Muscle layer of colon (tissue), 2 donors: ENCODE data around the gene SCGB1D1.

Experiments used
- H3K27ac ChIP-seq: one replicate; pipeline ENCODE4 v1.7.0; 2013; ENCODE audit warnings: low read depth, mild to moderate bottlenecking, low read length, moderate library complexity
- H3K27me3 ChIP-seq, 2 donors: one replicate each; pipeline ENCODE4 v1.7.0; 2013; ENCODE audit warnings: low read length in 2 of 2, mild to moderate bottlenecking in 2 of 2; ENCODE audit not compliant: insufficient read depth in 2 of 2, control insufficient read depth in 1 of 2
- H3K36me3 ChIP-seq: one replicate; pipeline ENCODE4 v1.7.0; 2013; ENCODE audit warnings: mild to moderate bottlenecking, low read length; ENCODE audit not compliant: insufficient read depth
- H3K4me1 ChIP-seq: one replicate; pipeline ENCODE4 v1.7.0; 2013; ENCODE audit warnings: mild to moderate bottlenecking, low read length; ENCODE audit not compliant: insufficient read depth
- H3K4me3 ChIP-seq, 2 donors: one replicate each; pipeline ENCODE4 v1.7.0; 2013; ENCODE audit warnings: low read length in 2 of 2, low read depth in 1 of 2, mild to moderate bottlenecking in 1 of 2, moderate library complexity in 1 of 2
- H3K9ac ChIP-seq: one replicate; pipeline ENCODE4 v1.7.0; 2013; ENCODE audit warnings: low read length
- H3K9me3 ChIP-seq: one replicate; pipeline ENCODE4 v1.7.0; 2013; ENCODE audit warnings: mild to moderate bottlenecking, low read length
- donor health status: abdominal sarcoma.
- donor health status: Adenocarcinoma of cecum.

Gene SCGB1D1, protein sequence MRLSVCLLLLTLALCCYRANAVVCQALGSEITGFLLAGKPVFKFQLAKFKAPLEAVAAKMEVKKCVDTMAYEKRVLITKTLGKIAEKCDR

DNA sequence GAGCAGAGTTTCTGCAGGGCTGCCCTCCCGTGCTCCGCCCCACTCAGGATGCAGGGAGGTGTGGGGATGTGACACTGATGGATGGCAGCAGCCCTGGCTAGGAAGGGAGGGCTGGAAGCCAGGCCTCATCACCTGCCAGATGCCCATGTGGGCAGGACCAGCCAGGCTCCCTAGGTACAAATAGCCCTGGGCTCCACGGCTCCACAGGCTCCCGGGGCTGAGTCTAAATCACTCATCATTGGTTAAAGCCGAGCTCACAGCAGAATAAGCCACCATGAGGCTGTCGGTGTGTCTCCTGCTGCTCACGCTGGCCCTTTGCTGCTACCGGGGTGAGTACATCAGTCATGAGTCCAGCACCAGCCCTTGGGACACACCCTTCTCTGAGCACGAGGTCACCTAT is at the start of gene SCGB1D1:
Gene SCGB1D1 (plus strand): TSS at position 206 of the 400 bp plus-strand sequence. CDS start 69 bp downstream, at position 275.
- no peaks in the 10 kb centered on the region for H3K9me3 ChIP-seq
- no peak within 1 kb of the TSS for H3K9ac ChIP-seq
- peaks cover 0 to 6% of the 10 kb centered on the region in 2 donors for H3K27me3 ChIP-seq
- no peaks in the 10 kb centered on the region for H3K36me3 ChIP-seq
- no peak within 1 kb of the TSS for H3K4me3 ChIP-seq
- no peak within 1 kb of the TSS for H3K27ac ChIP-seq
- no peaks in the 10 kb centered on the region for H3K4me1 ChIP-seq

DNA sequence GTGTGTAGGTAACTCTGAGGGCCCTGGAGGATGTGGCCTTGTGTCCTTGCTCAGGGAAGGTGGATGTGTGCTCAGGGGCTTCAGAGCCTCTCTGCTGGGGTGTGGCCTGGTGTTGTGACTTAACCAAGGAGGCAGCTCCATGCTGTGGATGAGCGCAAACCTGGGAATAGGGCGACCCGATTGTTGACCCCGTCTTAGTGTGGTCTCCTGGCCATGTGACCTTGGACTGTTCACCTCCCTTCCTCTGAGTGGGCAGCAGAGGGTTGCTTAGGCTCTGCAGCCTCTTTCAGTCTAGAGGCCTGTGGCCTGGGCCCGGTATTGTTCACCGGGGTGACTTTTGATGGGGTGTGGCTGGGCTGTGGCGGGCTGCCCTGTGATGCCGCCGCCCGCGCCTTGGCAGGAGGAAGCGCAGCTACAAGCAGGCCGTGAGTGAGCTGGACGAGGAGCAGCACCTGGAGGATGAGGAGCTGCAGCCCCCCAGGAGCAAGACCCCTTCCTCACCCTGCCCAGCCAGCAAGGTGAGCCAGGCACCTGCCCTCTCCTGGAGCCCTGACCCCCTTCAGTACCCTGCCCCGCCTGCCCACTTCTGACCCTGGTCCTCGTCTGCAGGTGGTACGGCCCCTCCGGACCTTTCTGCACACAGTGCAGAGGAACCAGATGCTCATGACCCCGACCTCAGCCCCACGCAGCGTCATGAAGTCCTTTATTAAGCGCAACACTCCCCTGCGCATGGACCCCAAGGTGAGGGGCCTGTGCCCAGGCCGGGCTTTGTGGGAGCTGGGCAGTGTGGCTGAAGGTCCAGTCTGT is 49.5 kb upstream of the SCGB1D1 start:
- H3K27ac ChIP-seq, result no peak overlapping the region
- H3K9me3 ChIP-seq, result no peaks in the 10 kb centered on the region
- no peak overlapping the region for H3K9ac ChIP-seq
- H3K27me3 ChIP-seq, result no peaks in the 10 kb centered on the region
- no peaks in the 10 kb centered on the region for H3K4me1 ChIP-seq
- peaks cover 25% of the 10 kb centered on the region for H3K36me3 ChIP-seq
- H3K4me3 ChIP-seq, result no peak overlapping the region

DNA sequence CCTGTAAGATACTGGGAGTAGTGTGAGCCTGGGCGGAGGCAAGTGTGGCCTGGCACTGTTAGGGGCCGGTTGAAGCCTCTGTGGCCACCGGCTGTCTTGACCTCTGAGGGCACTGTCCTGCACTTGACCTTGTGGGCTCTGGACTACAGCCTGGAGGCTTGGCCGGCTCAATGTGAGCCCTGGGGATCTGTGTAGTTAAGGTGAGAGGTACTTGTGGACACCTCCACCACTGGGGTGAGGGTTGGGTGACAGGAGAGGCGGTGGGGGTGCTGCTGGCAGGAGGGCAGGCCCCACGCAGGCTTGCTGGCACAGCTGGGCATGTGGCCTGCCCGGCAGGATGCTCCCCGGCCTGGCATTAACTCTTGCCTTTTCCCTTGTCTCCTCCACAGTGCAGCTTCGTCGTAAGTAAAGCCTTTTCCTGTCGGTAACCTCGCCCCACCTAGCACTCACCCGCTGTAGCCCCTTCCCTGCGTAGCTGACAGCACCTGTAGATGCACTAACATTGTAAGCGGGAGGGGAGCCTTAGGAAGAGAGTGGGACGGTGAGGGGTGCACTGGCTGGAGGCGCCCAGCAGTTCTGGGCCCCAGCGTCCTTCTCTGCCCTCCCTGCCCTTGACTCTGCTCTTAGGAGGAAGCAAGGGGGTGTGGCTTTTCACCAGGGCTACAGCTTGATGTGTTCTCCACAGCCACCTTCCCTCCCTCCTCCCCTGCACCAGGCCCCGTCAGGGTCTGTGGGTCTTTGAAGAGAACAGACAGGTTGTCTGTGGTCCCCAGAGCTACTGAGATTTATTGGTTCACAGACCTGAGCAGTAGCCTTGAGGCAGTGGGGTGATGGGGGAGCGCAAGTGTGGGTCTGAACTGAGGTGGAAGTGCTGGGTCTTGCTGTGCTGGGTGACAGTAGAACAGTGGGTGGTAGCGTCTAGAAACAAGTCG is 48.6 kb upstream of the SCGB1D1 start:
- Histone ChIP-seq H3K9me3 (no peaks in the 10 kb centered on the region), H3K9ac (no peak overlapping the region), H3K27ac (no peak overlapping the region), H3K36me3 (peaks cover 25% of the 10 kb centered on the region), H3K4me3 (no peak overlapping the region), H3K4me1 (no peaks in the 10 kb centered on the region), H3K27me3 (no peaks in the 10 kb centered on the region)

DNA sequence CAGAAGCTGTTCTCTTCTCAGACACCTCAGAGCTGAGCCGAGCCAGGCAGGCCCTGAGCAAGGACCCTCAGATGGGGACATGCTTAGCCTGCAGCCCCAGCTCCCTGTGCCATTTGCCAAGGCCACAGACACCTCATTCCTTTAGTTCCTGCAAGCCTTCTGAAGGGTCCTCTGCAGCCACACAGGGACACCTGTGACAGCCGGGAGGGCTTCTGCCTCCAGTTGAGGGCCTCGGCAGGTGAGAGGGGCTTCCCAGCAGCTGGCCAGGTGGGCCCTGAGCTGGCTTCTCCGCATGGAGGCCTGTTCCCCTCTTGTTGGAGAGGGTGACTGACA is 48.0 kb upstream of the SCGB1D1 start:
- no peaks in the 10 kb centered on the region for H3K4me1 ChIP-seq
- no peak overlapping the region for H3K27ac ChIP-seq
- H3K9ac ChIP-seq, result no peak overlapping the region
- no peaks in the 10 kb centered on the region for H3K9me3 ChIP-seq
- no peaks in the 10 kb centered on the region for H3K27me3 ChIP-seq
- no peak overlapping the region for H3K4me3 ChIP-seq
- peaks cover 27% of the 10 kb centered on the region for H3K36me3 ChIP-seq

DNA sequence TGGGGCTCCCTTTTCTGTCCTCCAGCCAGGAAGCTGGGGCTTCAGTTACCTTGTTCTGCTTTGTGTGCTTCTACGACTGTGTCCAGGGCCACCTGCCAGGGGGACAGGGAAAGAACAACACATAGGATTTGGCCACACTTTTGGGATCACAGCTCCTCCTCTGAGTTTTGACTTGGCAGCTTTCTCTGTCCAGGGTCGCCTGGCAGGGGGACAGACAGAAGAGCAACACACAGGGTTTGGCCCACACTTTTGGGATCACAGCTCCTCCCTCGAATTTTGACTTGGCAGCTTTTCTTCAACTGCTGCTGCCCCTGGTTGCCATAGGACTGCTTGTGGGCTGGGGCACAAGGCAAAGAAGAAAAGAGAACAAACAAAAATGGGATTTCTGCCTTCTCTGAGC is 47.1 kb upstream of the SCGB1D1 start:
- H3K27ac ChIP-seq, result no peak overlapping the region
- no peaks in the 10 kb centered on the region for H3K9me3 ChIP-seq
- no peak overlapping the region for H3K9ac ChIP-seq

DNA sequence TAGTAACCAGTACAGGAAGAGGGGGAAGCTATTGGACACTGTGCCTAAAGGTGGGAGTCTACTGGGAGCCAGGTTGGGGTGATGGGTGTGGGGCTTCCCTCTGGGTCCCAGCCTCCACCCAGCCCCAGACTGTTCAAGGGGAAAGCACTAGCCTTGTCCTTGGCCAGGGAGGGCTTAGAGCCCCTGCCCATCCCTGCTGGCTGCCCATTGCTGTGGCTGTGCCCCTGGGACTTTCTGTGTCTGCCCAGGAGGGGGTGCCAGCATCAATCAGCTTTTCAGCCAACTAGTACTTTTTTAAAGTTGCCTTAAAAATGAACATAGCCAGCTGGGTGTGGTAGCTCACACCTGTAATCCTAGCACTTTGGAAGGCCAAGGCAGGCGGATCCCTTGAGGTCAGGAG is 46.3 kb upstream of the SCGB1D1 start:
- Histone ChIP-seq H3K27me3 (no peaks in the 10 kb centered on the region), H3K9ac (no peak overlapping the region), H3K27ac (no peak overlapping the region), H3K36me3 (peaks cover 41% of the 10 kb centered on the region), H3K9me3 (no peaks in the 10 kb centered on the region), H3K4me1 (no peaks in the 10 kb centered on the region), H3K4me3 (no peak overlapping the region)

More for the DNA sequence above, 47.1 kb upstream of the SCGB1D1 start:
- Histone ChIP-seq H3K4me1 (no peaks in the 10 kb centered on the region), H3K27me3 (no peaks in the 10 kb centered on the region), H3K4me3 (no peak overlapping the region), H3K36me3 (peaks cover 35% of the 10 kb centered on the region)

DNA sequence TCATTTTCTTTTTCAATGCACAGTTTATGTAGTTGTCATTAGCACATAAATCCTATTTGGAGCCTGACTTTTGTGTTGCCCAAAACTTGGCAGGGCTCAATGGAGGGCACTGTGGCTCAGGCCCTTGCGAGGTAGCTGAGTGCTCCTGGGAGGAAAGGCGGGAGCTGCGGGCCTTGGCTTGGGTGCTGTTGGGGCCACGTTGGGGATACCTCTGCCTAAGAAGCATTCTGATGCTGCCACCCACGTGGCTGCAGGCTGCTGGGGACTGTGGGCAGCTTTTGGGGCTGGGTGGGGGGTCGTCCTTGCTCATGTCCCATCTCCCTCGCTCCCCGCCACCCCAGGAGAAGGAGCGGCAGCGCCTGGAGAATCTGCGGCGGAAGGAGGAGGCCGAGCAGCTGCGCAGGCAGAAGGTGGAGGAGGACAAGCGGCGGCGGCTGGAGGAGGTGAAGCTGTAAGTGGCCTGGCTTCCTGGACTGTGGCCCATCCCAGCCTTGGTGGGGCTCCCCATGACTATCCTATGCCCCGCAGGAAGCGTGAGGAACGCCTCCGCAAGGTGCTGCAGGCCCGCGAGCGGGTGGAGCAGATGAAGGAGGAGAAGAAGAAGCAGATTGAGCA is 45.3 kb upstream of the SCGB1D1 start:
- Histone ChIP-seq H3K4me1 (no peaks in the 10 kb centered on the region), H3K27me3 (no peaks in the 10 kb centered on the region), H3K9me3 (no peaks in the 10 kb centered on the region), H3K9ac (no peak overlapping the region), H3K4me3 (no peak overlapping the region), H3K36me3 (peaks cover 30% of the 10 kb centered on the region), H3K27ac (no peak overlapping the region)

DNA sequence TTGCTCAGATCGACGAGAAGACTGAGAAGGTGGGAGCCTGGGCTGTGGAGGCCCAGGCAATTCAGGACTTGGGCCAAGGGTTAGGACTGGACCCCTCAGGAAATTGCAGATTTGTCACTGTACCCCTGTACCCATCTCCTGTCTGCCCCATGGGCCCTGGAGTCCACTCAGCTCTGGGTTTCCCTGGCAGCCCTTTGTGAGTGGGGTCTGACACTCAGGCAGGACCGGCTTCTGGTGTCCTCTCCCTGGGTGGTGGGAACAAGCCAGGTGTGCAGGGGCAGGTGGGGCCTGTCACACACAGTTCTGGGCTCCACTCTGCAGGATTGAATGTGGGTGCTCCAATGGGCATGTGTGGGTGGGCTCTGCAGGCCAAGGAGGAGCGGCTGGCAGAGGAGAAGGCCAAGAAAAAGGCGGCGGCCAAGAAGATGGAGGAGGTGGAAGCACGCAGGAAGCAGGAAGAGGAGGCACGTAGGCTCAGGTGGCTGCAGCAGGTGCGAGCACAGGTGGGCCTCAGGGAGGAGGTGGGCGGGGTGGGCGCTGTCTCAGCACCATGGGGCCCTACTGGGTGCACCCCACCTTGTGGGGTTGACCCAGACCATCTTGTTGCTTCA is 44.6 kb upstream of the SCGB1D1 start:
- Histone ChIP-seq H3K4me3 (no peak overlapping the region), H3K36me3 (peaks cover 32% of the 10 kb centered on the region), H3K27me3 (no peaks in the 10 kb centered on the region), H3K9ac (no peak overlapping the region), H3K9me3 (no peaks in the 10 kb centered on the region), H3K27ac (no peak overlapping the region), H3K4me1 (no peaks in the 10 kb centered on the region)

DNA sequence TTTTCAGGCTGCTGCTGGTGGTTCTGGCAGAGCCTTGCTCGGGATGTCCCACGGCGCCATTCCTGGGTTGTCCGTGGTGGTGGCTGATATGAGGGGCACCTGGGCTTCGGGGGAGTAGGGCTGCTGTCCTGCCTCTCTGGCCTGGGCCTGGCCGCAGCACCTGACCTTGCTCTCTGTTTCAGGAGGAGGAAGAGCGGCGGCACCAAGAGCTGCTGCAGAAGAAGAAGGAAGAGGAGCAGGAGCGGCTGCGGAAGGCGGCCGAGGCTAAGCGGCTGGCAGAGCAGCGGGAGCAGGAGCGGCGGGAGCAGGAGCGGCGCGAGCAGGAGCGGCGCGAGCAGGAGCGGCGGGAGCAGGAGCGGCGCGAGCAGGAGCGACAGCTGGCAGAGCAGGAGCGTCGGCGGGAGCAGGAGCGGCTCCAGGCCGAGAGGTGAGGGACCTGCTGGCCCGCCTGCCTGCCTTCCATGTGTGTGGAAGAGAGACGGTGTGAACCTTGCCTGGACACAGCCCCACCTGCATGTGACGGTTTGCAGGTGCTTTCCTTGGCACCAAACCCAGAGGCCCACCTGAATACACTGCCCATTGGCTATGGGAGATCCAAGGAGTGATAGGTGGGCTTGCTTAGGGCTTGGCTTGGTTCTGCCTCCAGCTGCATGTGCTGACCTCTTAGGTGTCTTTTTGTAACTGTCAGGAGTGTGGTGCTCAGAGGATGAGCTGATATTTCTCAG is 43.4 kb upstream of the SCGB1D1 start:
- Histone ChIP-seq H3K27me3 (no peaks in the 10 kb centered on the region), H3K27ac (no peak overlapping the region), H3K36me3 (peaks cover 38% of the 10 kb centered on the region), H3K9me3 (no peaks in the 10 kb centered on the region), H3K4me3 (no peak overlapping the region), H3K4me1 (no peaks in the 10 kb centered on the region), H3K9ac (no peak overlapping the region)

DNA sequence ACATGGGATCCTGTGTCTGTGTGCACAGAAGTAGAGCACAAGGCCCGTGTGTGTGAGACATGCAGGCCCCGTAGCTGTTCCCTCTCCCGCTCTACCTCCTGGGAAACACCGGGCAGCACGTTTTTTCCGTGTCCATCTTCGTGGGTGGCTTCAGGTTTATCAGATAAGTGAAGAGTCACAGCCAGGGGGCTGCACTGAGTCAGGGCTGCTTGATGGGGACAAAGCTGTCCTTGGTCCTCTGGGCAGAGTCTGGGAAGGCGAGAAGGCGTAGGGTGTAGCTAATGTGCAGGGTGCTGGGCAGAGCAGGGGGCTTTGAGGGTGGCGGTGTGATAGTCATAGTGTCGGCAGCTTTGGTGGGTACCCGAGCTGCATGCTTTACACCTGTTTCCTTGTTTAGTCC is 42.5 kb upstream of the SCGB1D1 start:
- Histone ChIP-seq H3K9me3 (no peaks in the 10 kb centered on the region), H3K27ac (no peak overlapping the region), H3K27me3 (no peaks in the 10 kb centered on the region), H3K36me3 (peaks cover 35% of the 10 kb centered on the region), H3K4me3 (no peak overlapping the region), H3K9ac (no peak overlapping the region), H3K4me1 (no peaks in the 10 kb centered on the region)
